Heart right ventricle (tissue), 16 donors: ENCODE data around the gene GPR183. TPM values are rescaled to one million over a fixed set of nuclear protein-coding genes. Genes with fewer than 3 reads are reported as not detected.
A peak's percentile ranks its signal among the peaks of the same experiment; 100 is the strongest.

ENCODE experiments used
- ATAC-seq, 8 donors: fragments of 200-7000 bp; cut with Tn5 transposase; one replicate each; pipeline ENCODE4 v1.9.1; 2020; ENCODE audit warnings: mild to moderate bottlenecking in 8 of 8, moderate library complexity in 8 of 8, moderate number of reproducible peaks in 1 of 8
- DNase-seq, 2 donors: peaks; one replicate each; pipeline ENCODE4 v3.0.0-alpha.2; 2020
- H3K27ac ChIP-seq, 10 donors: fragments of 200-600 bp; sonication (generic) in 2 of 10; one replicate each; pipeline versions ENCODE4 v1.5.0 to v1.8.0; 2020 to 2022; ENCODE audit warnings: mild to moderate bottlenecking in 3 of 10
- H3K27me3 ChIP-seq, 7 donors: fragments of 200-600 bp; one replicate each; pipeline ENCODE4 v1.8.0; 2021 to 2022; ENCODE audit warnings: mild to moderate bottlenecking in 2 of 7
- H3K36me3 ChIP-seq, 9 donors: fragments of 200-600 bp; sonication (generic) in 1 of 9; one replicate each; pipeline versions ENCODE4 v1.5.0 to v1.8.0; 2020 to 2022; ENCODE audit warnings: mild to moderate bottlenecking in 2 of 9
- H3K4me1 ChIP-seq, 9 donors: fragments of 200-600 bp; sonication (generic) in 1 of 9; one replicate each; pipeline versions ENCODE4 v1.5.0 to v1.8.0; 2020 to 2022; ENCODE audit warnings: mild to moderate bottlenecking in 4 of 9
- H3K4me3 ChIP-seq, 10 donors: fragments of 200-600 bp; sonication (generic) in 2 of 10; one replicate each; pipeline versions ENCODE4 v1.5.0 to v1.8.0; 2020 to 2022; ENCODE audit warnings: mild to moderate bottlenecking in 7 of 10, moderate library complexity in 2 of 10
- H3K9me3 ChIP-seq, 11 donors: fragments of 200-600 bp in 10 of 11; sonication (generic) in 2 of 11; one replicate each; pipeline versions ENCODE4 v1.5.0 to v1.8.0; 2013 to 2022; ENCODE audit warnings: mild to moderate bottlenecking in 2 of 11, control low read depth in 1 of 11, moderate library complexity in 1 of 11
- CTCF ChIP-seq, 9 donors: fragments of 200-600 bp; sonication (generic) in 2 of 9; IDR thresholded peaks; one replicate each; pipeline versions ENCODE4 v1.5.0 to v1.8.0; 2021 to 2022; ENCODE audit warnings: antibody characterized with exemption in 9 of 9, mild to moderate bottlenecking in 5 of 9, moderate library complexity in 1 of 9
- WGBS, 2 donors: extraction: QIAGEN DNeasy Blood & Tissue Kit; methylation state at CpG; one replicate each; pipeline ENCODE4 v1.1.7; 2013; ENCODE audit warnings: inconsistent platforms in 1 of 2; 5-methylcytosine and 5-hydroxymethylcytosine counted together
- intact Hi-C, 10 donors: fragments of 100-400 bp; cut with DNase I; formaldehyde crosslinking; loops; one replicate each; pipeline versions ENCODE4 v1.11.1 to v1.14.2; 2022
- polyA plus RNA-seq, 2 donors: library from polyadenylated mRNA; stranded (reverse); fragments of 200-250 nt; gene quantifications; one replicate each; pipeline ENCODE4 v1.2.3, GENCODE V29; 2013
- total RNA-seq, 10 donors: library from RNA; stranded (reverse); fragmentation: NEBNext Ultra II Directional in 3 of 10; extraction: Animal tissue kit (Norgen Biotek cat#: 25700) in 3 of 10; gene quantifications; one replicate each; pipeline versions ENCODE4 v1.2.1 to v1.2.4, GENCODE V29; 2021 to 2023
- donor health status: Arrhythmogenic right ventricular cardiomyopathy.
- donor health status: ischemic (EF 13 %, LVEDD 7.1; RV severe dilation, severe dysfunction).
- donor health status: healthy with polysubstance abuse.
- donor health status: DM: no; HTN: yes; CAD: no.
- donor health status: DM: no; HTN: no; CAD: no.
- donor health status: ischemic (EF 25% LVEDD 6.9; RV normal size, moderate dysfunction).
- donor health status: ischemic (EF 25% LVEDD 5.7; RV mildly dilated, moderate dysfunction).
- donor health status: healthy.
- donor health status: DM: yes; HTN: yes; CAD: no.
- donor health status: Ischemic cardiomyopathy.
- donor health status: ischemic (EF 35%, LVEDD 5.7; RV mildly dilated, moderate dysfunction).
- donor health status: nonischemic (EF 11% LVEDD 7.7; RV severe dilation, severe dysfunction).
- donor health status: DM: yes; HTN: yes; CAD: no.
- donor health status: PGD.
- donor health status: ischemic (EF 29% LVEDD 5.4; RV normal size, mild dysfunction).
- donor health status: nonischemic (EF 23%, LVEDD 6.1; RV moderate dilation, normal function).

GPR183 gene
- total and polyA plus RNA-seq, 12 donors = 0.49 to 8.6 (median 2.0) TPM

GRCh38 chr13:99267927-99268326 is 39.3 kb downstream of the GPR183 start:
- no peak for TF ChIP-seq CTCF (IDR thresholded peaks at IDR 0.05)
- peaks cover 0 to 47% (median 16%) of the 10 kb centered on the region in 9 donors for H3K4me1 ChIP-seq
- H3K27me3 ChIP-seq = no peaks in the 10 kb centered on the region
- DNase-seq = no peak
- intact Hi-C loops = loop anchor here in 5 of 10 donors (2.0 to 5.0 kb wide), 5 partner anchors 71 to 171 kb away; no protein-coding TSS in a partner anchor
- peaks cover 0 to 11% (median 2%) of the 10 kb centered on the region in 11 donors for H3K9me3 ChIP-seq
- peaks cover 0 to 18% (median 0%) of the 10 kb centered on the region in 9 donors for H3K36me3 ChIP-seq
- no peak overlapping the region for H3K4me3 ChIP-seq
- WGBS, 2 donors = 92 to 97% methylated on average over 4 of the region's 4 CpGs
- no peak for ATAC-seq
- no peak overlapping the region for H3K27ac ChIP-seq

- WGBS, 2 donors = 85 to 87% methylated on average over 6 of the region's 6 CpGs
- peaks cover 0 to 19% (median 0%) of the 10 kb centered on the region in 9 donors for H3K36me3 ChIP-seq
- H3K9me3 ChIP-seq = peaks cover 0 to under 1% (median 0%) of the 10 kb centered on the region in 11 donors
- no peak for TF ChIP-seq CTCF (IDR thresholded peaks at IDR 0.05)
- no peaks in the 10 kb centered on the region for H3K27me3 ChIP-seq
- H3K4me1 ChIP-seq = peaks cover 0 to 44% (median 18%) of the 10 kb centered on the region in 9 donors
- ATAC-seq (no peak), DNase-seq (no peak)
- H3K27ac ChIP-seq = no peak overlapping the region
- H3K4me3 ChIP-seq = no peak overlapping the region
- intact Hi-C loops = loop anchor here in 6 of 10 donors (1.0 to 5.0 kb wide), 4 partner anchors 70 to 91 kb away; no protein-coding TSS in a partner anchor
Observed at GRCh38 chr13:99266827-99267226, 40.4 kb downstream of the GPR183 start.

- peaks cover 0 to 35% (median 18%) of the 10 kb centered on the region in 9 donors for H3K4me1 ChIP-seq
- H3K27me3 ChIP-seq = no peaks in the 10 kb centered on the region
- DNase-seq (no peak), ATAC-seq (peak in 5 of 8 donors; percentile 49 to 67 (median 54))
- H3K27ac ChIP-seq = no peak overlapping the region
- 32 to 33% methylated on average over 3 of the region's 3 CpGs for WGBS, 2 donors
- H3K9me3 ChIP-seq = no peaks in the 10 kb centered on the region
- no peak overlapping the region for H3K4me3 ChIP-seq
- peak; percentile 23 to 81 (median 71) for TF ChIP-seq CTCF (IDR thresholded peaks at IDR 0.05)
- peaks cover 0 to 22% (median 0%) of the 10 kb centered on the region in 9 donors for H3K36me3 ChIP-seq
- intact Hi-C loops = loop anchor here in 9 of 10 donors (1.0 to 5.0 kb wide), 5 partner anchors 69 to 90 kb away; no protein-coding TSS in a partner anchor
Observed at GRCh38 chr13:99265821-99266426, 41.3 kb downstream of the GPR183 start.

- no peaks in the 10 kb centered on the region for H3K9me3 ChIP-seq
- 79 to 84% methylated on average over 8 of the region's 8 CpGs for WGBS, 2 donors
- H3K4me1 ChIP-seq = peaks cover 0 to 30% (median 18%) of the 10 kb centered on the region in 9 donors
- DNase-seq (no peak), ATAC-seq (no peak)
- no peak overlapping the region for H3K27ac ChIP-seq
- H3K36me3 ChIP-seq = peaks cover 0 to 22% (median 0%) of the 10 kb centered on the region in 9 donors
- no peak for TF ChIP-seq CTCF (IDR thresholded peaks at IDR 0.05)
- no peaks in the 10 kb centered on the region for H3K27me3 ChIP-seq
- intact Hi-C loops = loop anchor here in 6 of 10 donors (2.0 to 5.0 kb wide), 4 partner anchors 68 to 88 kb away; no protein-coding TSS in a partner anchor
- no peak overlapping the region for H3K4me3 ChIP-seq
Observed at GRCh38 chr13:99265162-99265800, 41.9 kb downstream of the GPR183 start.
